Measurements from ENCODE around the gene SIAH3.

SIAH3 gene

GRCh38 chr13:45817833-45818232 is 33.7 kb downstream of the SIAH3 start:
- no peak for DNase-seq

DNA sequence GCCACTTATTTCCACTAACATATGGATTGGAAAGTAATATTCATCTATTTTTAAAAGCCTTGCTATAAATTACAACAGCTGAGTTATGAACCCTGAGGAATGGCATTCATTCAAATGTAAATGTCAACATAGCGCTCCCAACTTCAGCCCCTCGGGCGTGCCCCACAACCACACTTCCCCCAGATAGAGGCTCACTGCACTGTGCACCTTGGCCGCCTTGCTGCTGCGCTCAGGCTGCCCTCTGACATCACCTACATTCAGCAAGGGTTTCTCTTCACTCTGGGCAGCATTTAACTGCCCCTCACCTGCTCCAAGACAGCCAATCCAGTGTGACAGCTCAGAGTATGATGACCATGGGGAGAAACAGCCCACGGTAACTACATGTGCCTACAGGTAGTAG is 35.1 kb downstream of the SIAH3 start:
- no peak for DNase-seq

DNA sequence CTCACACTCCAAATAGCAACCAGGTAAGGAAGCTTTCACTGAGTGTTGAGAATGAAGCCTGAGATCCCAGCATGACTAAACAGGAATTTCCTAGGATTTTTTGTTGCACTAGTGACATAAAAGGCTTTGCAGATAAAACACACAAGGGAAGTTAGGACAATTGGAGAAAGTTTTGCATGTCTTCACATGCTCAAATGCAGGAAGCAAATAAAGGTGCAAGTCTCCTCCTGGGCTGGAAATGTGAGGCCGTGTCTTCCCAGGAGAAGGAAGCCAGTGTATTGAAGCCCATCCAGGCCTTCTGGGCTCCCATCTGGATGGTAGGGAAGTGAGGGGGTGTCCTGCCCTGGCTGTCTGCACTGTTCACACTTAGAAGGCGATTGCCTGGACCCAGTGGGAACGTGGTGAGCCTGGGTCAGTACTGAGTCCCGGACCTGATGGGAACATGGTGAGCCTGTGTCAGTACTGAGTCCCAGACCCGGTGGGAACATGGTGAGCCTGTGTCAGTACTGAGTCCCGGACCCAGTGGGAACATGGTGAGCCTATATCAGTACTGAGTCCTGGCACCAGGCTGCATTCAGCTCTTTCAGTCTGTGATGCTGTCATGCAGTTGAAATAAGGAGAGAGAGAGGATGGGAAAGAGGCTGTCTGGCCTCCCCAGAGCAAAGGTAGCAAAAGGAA is 38.7 kb downstream of the SIAH3 start:
- no peak for DNase-seq

DNA sequence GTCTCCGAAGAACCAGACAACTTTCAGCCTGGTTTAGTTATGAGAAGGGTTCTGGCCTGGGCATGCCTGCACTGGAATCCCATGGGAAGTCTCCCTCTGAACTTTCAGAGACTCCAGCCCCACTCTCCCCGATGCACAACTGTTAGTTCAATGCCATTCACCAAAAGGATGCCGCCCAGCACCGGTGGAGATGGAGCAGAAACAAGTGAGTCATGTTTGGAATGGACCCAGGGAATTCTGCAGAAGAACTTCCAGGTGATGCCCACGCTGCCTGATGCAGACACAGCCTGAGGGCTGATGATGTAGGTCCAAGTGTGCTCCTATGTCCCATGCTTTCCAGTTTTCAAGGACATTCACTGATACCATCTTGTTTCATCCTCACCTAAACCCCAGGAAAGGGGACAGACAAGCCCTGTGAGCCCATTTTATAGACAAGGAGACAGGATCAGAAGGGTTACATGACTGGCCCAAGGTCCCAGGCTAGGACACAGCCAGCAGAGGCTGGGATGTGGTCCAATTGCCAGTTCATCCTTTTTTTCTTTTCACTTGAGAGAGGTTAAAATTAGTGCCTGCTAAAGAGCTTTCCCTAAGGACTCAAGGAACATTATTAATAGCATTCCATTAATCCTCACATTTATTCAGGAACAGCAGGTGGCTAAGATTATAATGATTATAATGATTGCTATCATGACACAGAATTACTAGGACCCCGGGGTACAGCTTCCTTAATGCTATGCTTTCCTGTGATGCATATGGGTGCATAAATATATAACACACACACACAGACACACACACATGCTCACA is 39.5 kb downstream of the SIAH3 start:
- DNase-seq = no peak

DNA sequence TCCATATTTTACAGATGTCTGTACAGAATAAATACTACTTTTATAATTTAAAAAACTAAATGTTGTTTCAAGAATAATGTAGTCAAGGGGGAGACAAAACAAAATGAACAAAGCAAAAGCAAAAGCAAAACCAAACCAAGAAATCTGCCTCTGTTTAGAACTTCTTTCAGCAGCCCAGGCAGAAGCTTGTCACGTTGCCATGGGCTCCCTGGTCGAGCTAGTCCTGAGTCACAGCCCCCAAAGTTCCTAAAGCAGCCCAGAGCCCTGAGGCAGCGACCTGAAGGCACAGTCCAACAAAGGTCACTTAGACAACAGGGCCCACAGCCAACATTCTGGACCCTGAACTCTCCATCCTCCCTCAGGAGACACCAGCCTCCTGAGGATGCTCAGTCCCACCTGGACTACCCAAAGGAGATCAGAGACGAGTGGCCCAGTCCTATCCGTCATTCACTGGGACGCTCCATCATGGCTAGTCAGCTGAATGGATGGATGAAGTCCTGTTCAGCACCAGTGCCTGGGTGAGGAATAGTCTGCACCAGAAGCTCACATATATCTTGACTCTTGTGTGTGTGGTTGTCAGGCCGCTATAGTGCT is 41.7 kb downstream of the SIAH3 start:
- DNase-seq = no peak

GRCh38 chr13:45808925-45809324 is 42.6 kb downstream of the SIAH3 start:
- DNase-seq = no peak

- DNase-seq = peak; percentile 38
These were observed 43.9 kb downstream of the SIAH3 start for GRCh38 chr13:45807520-45808099.

GRCh38 chr13:45800485-45800884 is 51.1 kb downstream of the SIAH3 start:
- no peak for DNase-seq

DNA sequence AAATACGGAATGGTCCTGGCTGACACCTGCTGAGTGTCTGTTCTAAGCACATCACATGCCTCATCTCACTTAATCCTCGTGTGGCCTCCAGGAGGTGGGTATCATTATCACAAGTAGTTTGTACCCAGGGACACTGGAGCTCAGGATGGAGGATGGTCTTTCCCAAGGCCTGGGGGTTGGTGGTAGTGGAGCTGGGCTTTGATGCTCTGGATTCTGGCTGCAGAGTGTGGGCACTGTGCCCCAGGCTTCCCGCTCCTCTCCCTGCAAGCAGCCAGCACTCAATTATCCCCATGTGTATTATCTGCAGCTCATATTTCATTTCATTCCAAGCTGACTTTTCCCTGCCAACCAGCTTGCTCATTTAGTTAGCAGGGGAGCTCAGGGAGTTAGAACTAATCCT is 52.1 kb downstream of the SIAH3 start:
- DNase-seq = no peak

DNA sequence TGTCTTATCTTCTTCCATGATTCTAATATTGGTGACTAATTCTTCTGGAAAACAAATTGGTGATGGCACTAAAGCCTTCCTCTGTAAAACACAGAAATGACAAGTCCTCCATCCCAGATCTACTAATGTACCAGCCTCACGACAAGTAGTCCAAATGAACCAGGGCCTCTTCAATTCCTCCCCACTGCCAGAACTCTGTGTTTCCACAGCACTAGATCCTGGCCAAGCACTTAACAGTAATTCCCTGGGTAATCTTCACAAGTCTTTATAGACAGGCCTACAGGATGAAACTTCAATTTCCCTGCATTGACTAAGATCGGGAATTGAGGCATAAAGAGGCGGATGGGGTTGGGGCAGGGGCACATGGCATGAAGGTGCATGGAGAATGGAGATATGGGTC is 52.7 kb downstream of the SIAH3 start:
- no peak for DNase-seq

DNA sequence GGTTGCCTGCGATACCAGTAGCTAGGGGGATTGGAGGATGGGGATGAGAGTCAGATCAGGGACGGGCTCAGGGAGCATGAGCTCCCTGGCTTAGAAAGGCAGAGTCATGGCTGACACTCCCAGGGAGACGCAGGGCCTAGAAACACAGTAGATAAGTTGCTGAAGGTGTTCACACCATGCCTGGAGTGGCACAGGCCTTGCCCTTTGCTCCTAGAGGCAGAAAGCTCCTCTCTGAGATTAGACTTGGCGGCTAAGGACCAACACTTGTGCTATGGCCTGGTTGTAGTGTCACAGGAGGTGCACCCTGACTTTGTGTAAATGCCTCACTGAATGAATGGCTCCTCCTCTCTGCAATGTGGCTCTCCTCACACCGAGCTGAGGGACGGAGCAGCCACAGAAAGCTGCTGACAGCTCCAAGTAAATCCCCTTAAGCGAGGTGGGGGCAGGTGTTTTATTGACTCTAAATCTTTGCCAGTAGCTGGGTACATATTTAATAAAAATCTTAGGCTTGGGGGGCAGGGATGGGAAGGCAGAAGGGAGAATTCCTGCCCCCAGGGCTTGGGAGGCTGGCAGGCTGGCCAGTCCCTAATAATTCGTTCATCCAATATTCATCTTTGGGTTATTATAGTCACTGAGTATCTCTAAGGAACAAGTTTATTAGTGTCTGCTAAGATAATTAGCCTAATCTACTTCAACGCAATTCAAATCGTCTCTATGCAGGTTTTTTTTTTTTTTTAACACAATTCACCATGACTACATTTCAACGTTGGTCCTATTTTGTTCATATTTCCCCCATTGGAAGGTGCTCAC is 54.9 kb downstream of the SIAH3 start:
- no peak for DNase-seq

GRCh38 chr13:45792827-45793303 is 58.7 kb downstream of the SIAH3 start:
- no peak for DNase-seq

DNA sequence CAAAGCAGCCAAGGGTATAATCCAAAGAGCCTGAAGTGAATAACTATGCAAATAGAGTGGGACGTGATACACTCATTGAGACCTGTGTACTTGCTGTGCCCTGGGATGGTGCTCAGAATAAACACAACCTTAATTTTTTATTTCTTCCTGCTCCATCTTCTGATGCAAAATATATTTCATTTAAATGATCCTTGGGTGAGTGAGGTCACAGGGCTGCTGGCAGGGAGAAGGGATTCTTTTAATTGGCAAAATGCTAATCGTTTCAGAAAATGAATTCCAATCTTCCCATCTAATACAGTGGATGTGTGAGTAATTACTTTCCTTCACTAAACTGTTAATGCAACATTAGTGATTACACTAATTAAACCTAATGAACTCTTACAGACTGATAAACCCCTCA is 63.5 kb downstream of the SIAH3 start:
- DNase-seq = no peak

DNA sequence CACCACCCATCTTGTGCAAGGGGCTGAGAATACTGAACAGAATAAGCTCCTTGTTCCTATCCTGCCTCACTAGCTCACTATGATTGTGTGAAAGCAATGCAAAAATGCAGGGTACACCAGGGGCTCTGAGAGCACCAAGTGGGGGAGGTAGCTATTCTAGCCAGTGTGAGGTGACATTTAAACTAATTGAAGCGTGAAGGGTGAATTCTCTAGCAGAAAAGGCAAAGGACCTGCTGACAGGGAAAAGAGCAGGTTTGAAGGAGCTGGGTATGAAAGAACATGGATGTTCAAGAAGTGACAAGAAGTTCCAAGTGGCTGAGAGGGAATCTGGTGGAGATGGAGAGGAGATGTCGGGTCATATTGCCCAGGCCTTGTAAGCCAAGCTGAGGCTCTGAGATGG is 64.2 kb downstream of the SIAH3 start:
- DNase-seq = no peak

GRCh38 chr13:45786293-45786920 is 65.1 kb downstream of the SIAH3 start:
- DNase-seq = no peak

- DNase-seq = no peak
These were observed 66.5 kb downstream of the SIAH3 start for GRCh38 chr13:45784755-45785675.

DNA sequence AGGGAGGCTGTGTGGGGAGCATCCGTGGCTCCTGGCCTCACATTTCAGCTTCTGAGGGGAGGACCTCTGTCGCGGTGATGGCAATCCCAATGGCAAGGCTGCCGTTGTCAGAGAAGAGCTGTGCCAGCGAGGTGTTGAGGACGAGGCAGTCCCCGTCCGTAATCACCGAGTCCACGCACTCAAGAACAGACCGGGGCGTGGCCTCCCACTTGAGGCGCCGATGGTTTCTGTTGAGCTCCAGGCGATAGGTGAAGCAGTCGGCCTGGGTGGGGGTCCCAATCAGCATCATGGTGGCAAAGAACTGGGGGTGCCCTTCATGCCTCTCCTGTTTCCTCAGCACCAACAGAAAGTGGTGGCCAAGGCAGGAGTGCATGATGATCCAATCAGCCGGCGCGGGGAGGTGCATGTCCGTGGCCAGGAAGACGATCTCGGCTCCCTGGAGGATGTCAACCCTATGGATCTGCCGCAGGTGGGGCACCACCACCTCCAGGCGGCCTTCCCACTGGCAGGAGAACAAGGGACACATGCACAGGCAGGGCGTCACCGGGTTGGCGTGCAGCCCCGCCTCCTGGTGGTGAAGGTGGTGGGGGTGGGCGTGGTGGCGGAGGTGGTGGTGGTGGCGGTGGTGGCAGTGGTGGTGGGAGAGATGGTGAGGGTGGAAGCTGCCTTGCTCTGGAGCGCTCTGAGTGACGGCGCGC is 68.1 kb downstream of the SIAH3 start:
- no peak for DNase-seq

DNA sequence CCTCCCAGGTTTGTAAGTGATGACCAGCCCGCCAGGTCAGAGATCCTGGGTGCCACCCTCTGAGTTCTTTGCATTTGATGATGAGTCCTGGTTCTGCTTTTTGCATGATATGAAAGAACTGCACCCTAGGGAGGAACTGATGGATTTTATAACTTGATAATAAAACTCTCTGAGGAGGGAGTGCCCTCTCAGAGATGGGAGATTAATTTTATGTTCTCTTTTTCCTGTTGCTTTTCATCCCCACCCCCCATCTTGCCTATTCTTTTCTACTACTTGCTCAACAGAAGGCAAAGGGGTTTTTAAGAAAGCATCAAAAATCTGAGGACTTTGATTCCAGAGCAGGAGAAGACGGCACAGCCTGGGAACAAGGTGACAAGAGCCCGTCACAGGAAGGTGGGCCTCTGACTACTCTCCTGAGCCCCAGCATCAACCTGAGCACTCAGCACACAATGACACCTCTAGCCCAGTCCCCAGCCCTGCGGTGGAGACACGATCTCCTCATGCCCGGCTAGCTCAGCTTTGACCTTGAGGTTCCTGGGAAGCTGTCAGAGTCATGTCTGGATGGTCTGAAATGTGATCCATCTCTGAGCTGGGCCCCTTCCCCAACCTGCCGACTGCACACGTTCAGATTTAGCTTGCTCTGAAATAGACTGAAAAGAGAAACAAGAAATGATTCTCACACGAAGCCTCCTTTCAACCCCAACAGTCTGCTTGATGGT is 69.1 kb downstream of the SIAH3 start:
- DNase-seq = no peak

GRCh38 chr13:45781553-45782326 is 69.8 kb downstream of the SIAH3 start:
- DNase-seq = no peak
